ENCODE results near the gene COTL1.

The COTL1 gene

DNA sequence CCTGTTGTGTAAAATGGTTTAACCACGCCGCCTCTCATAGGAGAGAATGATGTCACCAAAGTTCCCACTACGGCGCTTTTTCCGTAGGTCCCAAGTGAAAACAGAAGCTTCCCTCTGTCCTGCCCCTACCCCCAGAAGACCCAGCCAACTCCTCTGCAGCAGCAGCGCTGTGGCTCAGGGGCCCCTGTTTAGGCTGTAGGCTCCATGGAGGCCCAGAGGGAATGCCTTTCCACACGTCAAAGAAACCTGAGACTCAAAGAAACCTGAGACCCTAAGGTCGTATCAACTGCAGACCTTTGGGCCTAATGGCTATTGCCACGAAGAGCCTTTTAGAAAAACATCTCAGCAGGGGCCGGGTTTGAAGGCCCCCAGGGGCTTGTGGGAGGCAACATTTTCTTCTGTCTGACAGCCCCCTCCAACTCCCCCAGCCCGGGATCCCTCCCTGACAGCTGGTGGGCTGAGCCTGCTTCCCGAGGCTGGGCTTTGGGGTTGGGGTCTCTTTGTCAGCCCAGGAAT, 70.3 kb downstream of the COTL1 start:
- no peak for DNase-seq

DNA sequence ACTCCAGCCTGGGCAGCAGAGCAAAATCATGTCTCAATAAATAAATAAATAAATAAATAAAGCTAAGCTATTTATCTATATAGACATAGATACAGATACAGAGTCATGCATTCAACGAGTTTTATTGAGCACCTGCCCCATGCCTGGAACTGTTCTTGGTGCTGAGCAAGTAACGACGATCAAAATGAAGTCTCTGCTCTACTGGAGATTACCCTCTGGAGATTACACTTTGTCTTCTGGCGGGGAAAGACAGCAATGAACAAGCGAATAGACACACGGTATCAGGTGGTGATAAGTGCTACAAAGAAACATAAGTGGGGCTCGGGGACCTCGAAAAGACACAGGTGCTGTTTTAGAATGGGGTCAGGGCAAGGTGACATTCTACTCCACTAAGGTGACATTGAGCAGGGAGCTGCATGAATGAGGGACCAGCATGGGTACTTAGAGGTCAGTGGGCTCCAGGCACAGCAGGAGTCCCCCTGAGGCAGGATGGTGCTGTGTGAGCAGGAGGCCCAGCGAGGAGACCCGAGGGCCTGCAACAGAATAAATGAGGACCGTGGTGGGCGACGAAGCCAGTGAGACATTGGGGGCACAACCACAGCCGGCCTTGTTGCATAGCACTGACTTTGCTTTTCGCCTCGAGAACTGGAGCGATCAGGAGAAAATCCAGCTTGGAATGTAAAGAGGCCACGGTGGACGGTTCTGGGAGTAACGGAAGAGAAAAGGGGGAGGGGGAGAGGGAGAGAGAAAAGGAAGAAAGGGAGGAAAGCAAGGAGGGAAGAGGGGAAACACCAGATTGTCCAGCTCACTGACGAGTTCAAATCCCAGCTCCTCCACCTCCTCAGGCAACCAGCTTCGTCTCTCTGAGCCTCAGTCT, 71.0 kb downstream of the COTL1 start:
- no peak for DNase-seq

GRCh38 chr16:84545114-84545737, 72.7 kb downstream of the COTL1 start:
- no peak for DNase-seq

DNA sequence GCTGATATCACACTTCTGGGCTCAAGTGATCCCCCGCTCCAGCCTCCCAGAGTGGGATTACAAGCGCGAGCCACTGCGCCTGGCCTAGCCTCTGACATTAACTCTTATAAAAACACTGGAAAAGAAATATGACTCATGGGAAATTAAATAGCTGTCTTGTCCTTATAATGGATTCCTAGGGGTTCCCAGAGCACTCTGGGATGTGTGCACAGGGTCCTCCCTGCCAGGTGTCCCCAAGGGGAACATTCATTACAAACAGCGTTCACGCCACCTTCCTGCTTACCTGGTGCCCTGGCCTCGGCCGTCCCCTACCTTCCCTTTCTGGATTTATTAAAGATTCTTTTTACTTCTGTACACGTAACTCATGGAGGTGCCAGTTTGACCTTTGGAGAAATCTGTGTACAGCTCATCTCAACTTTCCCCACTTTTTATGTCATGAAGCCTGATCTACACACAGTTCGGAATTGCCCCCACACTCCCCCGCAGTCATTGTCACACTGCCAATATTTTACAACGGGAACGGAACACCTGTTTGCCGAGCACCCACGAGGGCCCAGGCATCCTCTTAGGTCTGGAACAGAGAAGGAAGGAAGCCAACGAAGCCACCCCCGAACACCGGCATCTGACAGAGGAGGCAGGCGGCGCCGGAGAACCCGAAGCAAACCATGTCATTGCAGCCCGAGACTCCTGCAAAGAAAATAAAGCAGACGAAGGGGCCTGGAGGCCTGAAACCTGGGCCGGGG, 73.7 kb downstream of the COTL1 start:
- no peak for DNase-seq

DNA sequence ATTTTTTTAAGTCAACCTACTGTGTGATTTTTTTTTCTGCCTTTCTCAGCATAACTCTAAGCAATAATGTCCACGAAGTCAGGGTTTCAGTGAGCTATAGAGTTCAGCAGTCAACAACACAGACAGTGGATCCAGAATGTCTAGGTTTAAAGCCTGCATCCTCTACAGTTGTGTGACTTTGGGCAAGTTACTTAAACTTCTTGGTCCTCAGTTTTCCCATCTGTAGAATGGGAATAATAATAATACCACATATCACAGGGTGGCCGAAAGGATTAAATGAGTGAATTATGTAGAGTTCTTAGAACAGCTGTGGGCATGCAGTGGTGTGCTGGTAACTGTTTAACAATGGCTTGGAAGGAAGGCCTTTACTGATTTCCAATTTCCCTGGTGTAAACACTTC, 74.6 kb downstream of the COTL1 start:
- no peak for DNase-seq

DNA sequence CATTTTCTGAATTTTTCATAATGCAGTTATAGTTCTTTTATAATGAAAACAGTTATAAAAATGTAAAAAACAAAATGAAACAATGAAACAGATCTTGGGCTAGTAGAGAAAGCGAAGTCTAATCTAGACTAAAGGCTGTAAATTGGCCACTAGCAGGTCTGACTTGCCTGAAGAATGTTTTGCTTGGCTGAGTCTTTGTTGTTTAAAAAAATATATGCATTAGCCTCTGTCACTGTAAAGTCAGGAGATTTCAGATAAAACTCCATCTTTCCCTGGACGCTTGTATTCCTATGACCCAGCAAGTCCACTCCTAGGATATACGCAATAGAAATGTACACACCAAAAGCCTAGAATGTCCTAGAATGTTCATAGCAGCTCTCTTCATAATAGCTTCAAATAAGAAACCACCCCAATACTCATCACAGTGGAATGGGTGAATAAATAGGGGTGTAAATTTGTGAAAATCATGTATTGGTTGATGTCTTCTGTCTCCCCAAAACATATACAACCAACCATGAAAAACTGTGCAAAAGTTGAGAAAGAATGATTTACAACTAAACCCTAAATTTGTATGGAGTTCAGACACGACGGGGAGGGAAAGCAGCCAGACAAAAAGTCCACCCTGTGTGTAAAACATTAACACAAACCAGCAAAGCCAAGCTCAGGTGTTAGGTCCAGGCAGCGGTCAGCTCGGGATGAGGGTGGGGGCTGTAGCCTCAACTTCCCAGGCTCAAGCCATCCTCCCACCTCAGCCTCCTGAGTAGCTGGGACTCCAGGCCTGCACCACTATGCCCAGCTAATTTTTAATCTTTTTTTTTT, 75.7 kb downstream of the COTL1 start:
- no peak for DNase-seq

GRCh38 chr16:84540194-84540593, 77.7 kb downstream of the COTL1 start:
- DNase-seq: no peak

DNA sequence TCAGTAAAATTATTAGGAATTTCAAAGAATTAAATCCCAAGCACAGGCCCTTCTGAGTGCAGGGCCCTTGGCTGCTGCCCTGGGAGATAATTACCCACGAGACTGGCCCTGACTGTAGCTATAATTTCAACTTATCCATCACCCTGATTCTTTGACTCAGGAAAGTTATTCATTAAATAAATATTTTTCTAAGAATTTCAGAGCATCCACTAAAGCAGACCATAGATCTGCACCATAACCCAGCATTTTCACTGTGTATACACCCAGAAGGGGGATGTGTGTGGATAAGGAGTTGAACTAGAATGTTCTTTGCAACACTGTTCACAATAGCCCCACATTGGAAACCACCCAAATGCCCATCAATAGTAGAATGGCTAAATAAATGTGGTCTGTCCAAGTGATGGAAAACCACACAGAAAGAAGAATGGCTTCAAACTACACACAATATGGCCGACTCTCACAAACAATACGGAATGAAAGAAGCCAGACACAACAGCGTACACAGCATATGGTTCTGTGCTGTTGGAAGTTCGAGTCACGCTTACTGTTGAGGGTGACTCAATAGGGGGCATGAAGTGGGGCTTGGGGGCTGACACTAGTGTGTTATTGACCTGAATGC, 79.5 kb downstream of the COTL1 start:
- no peak for DNase-seq

GRCh38 chr16:84537491-84538151, 80.3 kb downstream of the COTL1 start:
- no peak for DNase-seq

DNA sequence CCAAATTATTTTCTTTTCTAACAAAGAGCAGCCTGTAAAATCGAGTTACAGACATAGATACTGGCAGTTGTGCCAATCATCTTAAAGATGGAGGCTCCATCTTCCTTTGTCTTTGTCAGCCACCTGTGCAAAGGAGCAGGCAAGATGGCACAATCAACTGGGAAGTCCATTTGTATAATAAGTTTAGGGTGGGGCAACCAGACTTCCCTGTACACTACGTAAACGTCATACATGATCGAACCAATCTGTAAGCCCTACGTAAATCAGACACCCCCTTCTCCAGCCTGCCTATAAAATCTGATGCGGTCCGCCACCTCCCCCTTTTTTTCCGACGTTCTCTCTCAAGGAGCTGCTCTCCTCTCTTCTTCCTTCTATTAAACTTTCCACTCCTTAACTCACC, 82.0 kb downstream of the COTL1 start:
- DNase-seq: no peak

DNA sequence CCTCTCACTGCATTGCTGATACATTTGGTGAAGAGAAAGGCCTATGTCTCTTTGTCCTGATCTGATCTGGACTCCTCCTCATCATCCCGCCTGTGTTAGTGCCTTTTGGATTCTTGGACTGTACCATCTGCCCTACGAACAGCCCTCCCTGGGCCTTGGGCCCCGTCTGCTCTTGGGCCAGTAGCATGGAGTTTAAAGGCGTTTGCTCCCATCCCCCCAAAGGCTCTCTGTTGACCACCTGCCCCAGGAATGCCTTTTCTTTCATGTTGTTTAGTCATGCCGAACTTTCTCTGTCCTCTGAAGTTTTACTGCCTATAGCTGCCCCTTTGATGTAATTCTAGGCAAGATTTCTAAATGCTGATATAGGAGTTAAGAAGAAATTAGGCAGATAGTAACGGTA, 82.5 kb downstream of the COTL1 start:
- DNase-seq: no peak

- no peak for DNase-seq
Measured at GRCh38 chr16:84534815-84535214, 83.1 kb downstream of the COTL1 start.

DNA sequence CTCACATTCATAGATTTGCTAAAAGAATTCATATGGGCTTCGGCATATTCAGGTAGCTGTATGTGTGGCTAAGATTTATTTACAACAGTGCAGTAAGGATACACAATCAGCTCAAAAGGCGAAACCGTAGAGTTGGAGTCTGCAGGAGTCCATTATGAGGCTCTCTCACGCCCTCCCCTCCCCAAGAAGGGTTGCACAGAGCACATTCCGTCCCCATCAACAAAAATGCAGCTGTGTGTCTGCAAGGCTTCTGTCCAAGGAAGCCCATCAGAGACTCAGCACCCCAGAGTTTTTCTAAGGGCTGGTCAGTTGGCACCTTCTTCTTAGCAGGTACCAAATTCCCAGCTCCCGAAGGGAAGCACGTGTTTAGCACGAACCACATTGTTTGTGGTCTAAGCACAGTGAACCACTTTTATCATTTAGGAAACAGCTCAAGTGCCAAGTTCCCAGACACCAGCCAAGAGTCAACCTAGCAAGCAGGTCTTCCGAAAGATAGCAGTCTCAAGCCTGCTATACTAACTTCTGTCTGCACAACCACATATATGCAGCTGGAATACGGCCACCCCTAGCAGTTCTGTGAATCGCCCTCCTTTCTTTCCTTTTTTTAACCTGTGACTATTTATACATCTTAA, 84.9 kb downstream of the COTL1 start:
- no peak for DNase-seq

DNA sequence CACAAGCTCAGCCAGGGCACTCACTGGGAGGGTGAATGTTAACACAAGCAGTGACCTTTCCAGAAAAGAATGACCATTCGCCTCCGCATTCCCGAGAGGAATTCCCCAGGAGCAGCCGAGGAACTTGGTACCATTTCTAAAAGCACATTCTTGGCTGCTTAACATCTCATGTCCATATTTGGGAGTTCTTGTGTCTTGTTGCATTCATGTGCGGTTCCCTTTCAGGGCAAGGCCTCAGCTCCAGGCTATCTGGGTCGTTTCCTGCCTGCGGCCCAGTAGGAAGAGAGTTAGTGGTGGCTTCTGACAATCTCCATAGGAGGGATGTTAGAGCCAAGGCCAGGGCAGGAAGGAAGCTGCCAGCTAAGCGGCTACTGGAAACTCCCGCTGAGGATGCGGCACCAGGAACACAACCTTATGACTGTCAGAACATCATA, 85.6 kb downstream of the COTL1 start:
- DNase-seq: peak; percentile 55

DNA sequence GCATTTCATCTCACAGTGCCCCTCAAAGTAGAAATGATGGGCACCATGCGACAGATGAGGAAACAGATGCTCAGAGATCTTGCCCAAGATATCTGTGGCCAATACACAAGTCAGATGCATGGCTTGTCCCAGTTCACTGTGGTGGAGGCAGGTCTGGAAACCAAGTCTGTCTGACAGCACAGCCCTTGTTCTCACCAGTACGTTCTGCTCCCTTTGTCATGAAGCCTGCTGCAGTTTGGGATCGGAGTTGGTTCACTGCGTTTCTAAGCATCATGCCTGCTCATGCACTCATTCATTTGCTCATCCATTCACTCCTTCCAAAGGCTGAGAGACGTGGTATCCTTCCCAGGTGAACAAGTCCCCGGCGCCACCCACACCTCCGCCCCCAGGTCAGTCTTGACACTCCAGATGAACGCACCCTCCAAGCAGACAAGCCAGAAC, 86.2 kb downstream of the COTL1 start:
- DNase-seq: no peak

- DNase-seq: no peak
Measured at GRCh38 chr16:84530590-84530989, 87.3 kb downstream of the COTL1 start.

DNA sequence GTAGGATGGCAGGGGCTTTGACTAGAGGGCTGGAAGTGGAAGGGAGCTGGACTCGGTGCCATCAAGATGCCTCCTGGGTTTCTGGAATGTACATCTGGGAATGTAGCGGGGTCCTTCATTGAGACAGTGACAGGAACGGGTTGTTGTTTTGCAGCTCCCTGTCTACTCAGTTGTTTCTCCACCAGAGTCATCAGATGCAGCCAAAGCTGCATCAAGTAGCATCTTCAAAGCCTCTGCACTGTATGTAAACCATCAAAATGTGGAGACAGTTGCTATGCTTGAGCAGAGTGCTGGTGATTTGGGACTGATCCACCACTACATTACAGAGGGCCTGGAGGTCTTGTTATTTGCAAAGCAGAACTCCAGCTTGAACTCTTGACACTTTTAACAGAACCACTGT, 88.3 kb downstream of the COTL1 start:
- DNase-seq: no peak

DNA sequence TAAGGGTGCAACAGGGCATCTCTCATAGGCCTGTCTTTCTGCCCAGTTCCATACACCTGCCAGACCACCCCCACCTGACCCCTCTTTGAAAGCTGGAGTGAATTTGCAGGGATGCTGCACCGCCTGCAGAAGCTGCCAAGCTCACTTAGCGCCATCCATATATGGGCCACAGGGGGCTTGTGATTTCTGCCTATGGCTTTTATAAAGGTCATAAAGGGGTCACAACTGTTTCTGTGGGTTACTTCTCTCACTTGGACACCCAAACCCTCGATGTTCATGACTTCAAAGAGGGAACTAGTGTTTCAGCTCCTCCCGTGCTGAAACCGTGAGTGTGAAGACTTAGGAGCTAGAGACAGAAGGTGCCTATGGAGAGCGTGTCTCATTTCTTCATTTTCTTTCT, 89.6 kb downstream of the COTL1 start:
- DNase-seq: no peak

DNA sequence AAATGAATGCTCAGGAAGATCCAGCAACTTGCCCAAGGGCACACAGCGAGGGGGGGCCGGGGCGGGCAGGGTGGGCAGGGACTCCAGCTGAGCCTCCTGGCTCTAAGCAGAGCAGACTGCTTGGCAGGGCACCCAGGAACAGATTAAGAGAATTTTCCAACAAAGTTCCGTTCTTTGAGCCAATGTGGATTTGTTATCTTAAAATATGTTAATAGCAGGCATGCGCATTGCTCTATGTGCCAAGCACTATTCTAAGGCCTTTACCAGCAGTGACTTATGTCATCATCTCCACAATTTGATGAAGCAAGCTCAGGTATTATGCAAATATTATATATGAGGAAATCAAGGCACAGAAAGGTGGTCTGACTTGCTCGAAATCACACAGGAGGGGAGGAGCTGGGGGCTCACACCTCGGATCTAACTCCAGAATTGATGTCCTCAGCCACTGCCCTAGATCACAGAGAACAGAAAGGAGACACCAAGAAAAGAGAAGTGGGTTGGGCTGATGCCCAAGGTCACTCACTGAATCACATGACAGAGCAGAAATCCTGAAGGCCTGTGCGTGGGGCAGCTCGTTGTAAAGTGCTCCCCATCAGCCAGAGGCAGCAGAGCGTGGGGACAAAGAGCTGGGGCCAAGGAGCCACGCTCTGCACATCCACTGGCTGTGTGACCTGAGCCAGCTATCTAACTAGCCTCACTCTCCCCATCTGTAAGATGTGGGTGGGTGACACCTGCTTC, 90.2 kb downstream of the COTL1 start:
- DNase-seq: peak; percentile 69

- DNase-seq: peak; percentile 10
Measured at GRCh38 chr16:84526794-84527531, 90.9 kb downstream of the COTL1 start.

Data from inflammatory macrophage treated with lipopolysaccharide for 4 hours (primary cell).